Right lobe of liver (tissue), 6 donors: ENCODE data around the gene LRIT2. TPM values are rescaled to one million over a fixed set of nuclear protein-coding genes. Genes with fewer than 3 reads are reported as not detected.

Source experiments
- ATAC-seq, 4 donors: fragments of 200-7000 bp; cut with Tn5 transposase; one replicate each; pipeline ENCODE4 v1.9.1; 2020; ENCODE audit warnings: mild to moderate bottlenecking in 4 of 4, moderate library complexity in 4 of 4
- DNase-seq, 3 donors: peaks; one replicate each; pipeline ENCODE4 v3.0.0-alpha.2; 2020
- H3K27ac ChIP-seq, 3 donors: fragments of 200-600 bp; one replicate each; pipeline ENCODE4 v1.8.0; 2022
- H3K27me3 ChIP-seq, 2 donors: fragments of 200-600 bp; one replicate each; pipeline ENCODE4 v1.8.0; 2022
- H3K36me3 ChIP-seq, 4 donors: fragments of 200-600 bp; sonication (generic) in 1 of 4; one replicate each; pipeline versions ENCODE4 v1.5.1 to v1.8.0; 2017 to 2022; ENCODE audit warnings: control low read depth in 1 of 4
- H3K4me1 ChIP-seq, 4 donors: fragments of 200-600 bp; sonication (generic) in 1 of 4; one replicate each; pipeline versions ENCODE4 v1.5.1 to v1.8.0; 2017 to 2022; ENCODE audit warnings: control low read depth in 1 of 4
- H3K4me3 ChIP-seq, 3 donors: fragments of 200-600 bp; one replicate each; pipeline ENCODE4 v1.8.0; 2022
- H3K9me3 ChIP-seq, 4 donors: fragments of 200-600 bp; sonication (generic) in 1 of 4; one replicate each; pipeline versions ENCODE4 v1.5.1 to v1.8.0; 2017 to 2022; ENCODE audit warnings: control low read depth in 1 of 4
- POLR2A ChIP-seq: fragments of 450-650 bp; IDR thresholded peaks from one replicate; pipeline ENCODE4 v1.6.1; 2017; ENCODE audit warnings: antibody characterized with exemption, mild to moderate bottlenecking
- WGBS: methylation state at CpG from one replicate; pipeline ENCODE4 v1.1.6; 2018; ENCODE audit warnings: low coverage, low lambda C conversion rate; ENCODE audit not compliant: insufficient coverage; ENCODE audit errors: missing lambda C conversion rate; 5-methylcytosine and 5-hydroxymethylcytosine counted together
- intact Hi-C, 2 donors: fragments of 100-400 bp; cut with DNase I; formaldehyde crosslinking; loops; one replicate each; pipeline versions ENCODE4 v1.11.2 to v1.14.1; 2022
- total RNA-seq, 6 experiments: library from RNA; depleted of rRNA in 2 of 6; stranded (reverse); fragments of >200 nt in 2 of 6; fragmentation: NEBNext Ultra II Directional in 3 of 6; extraction: Animal tissue kit (Norgen Biotek cat#: 25700) in 3 of 6; gene quantifications; one replicate each; pipeline versions ENCODE4 v1.1.0 to v1.2.4, GENCODE V29; 2016 to 2023
- TF ChIP-seq, protein P1 (sequence below), 4 donors: fragments of 200-600 bp in 3 of 4; fragments of 450-650 bp in 1 of 4; IDR thresholded peaks; one replicate each; pipeline versions ENCODE4 v1.5.1 to v1.8.0; 2016 to 2022; ENCODE audit warnings: antibody characterized with exemption in 4 of 4, mild to moderate bottlenecking in 2 of 4
- donor health status: DM: no; HTN: yes; CAD: no.
- donor health status: DM: no; HTN: no; CAD: no.
- donor health status: DM: no; HTN: no; CAD: no.
- donor health status: DM: no; HTN: yes; CAD: no.
- donor health status: DM: no; HTN: yes; CAD: no.

The LRIT2 gene
- total RNA-seq, 6 experiments from 2014 or later: not detected

DNA sequence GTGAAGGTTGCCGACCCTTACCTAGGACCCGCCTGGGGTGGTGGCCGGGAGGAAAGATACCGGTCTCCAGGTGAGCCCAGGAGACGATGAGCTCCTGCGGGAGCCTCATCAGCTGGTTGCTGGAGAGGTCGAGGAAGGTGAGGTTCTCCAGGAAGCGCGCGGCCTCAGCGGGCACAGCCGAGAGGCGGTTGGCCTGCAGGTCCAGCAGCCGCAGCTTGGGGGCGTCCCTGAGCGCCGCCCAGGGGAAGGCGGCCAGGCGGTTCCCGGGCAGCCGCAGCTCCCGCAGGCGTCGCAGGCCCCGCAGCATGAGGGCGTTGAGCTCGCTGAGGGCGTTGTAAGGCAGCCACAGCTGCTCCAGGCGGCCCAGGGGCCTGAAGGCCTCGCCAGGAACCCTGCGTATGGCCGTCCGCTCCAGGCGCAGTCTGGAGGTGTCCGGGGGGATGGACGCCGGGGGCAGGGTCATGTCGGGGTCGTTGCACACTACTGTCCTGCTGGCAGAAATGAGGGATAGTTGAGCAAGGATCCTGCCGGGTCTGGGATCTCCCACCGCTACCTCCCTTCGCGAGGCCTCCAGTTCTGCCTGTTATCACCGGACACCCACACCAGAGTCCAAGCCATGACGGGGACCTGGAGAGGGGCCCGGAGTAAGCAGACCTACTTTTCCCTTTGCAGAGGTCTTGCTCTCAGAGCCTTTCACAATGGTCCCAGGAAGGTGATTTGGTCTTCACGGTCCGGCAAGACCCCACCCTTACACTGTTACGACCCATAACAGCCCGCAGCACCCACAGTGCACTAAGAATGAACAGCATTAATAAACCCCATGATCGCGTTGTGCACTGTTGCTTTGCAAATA is 12.1 kb upstream of the LRIT2 start:
- H3K4me1 ChIP-seq: no peaks in the 10 kb centered on the region
- no peaks in the 10 kb centered on the region for H3K27me3 ChIP-seq
- no peak for ATAC-seq
- 48% methylated on average over 5 of the region's 52 CpGs for WGBS
- no peak for DNase-seq
- H3K4me3 ChIP-seq: no peak overlapping the region
- no peak overlapping the region for H3K27ac ChIP-seq
- intact Hi-C loops: no loop called here
- no peaks in the 10 kb centered on the region for H3K9me3 ChIP-seq
- H3K36me3 ChIP-seq: no peaks in the 10 kb centered on the region
- TF ChIP-seq, protein P1, sequence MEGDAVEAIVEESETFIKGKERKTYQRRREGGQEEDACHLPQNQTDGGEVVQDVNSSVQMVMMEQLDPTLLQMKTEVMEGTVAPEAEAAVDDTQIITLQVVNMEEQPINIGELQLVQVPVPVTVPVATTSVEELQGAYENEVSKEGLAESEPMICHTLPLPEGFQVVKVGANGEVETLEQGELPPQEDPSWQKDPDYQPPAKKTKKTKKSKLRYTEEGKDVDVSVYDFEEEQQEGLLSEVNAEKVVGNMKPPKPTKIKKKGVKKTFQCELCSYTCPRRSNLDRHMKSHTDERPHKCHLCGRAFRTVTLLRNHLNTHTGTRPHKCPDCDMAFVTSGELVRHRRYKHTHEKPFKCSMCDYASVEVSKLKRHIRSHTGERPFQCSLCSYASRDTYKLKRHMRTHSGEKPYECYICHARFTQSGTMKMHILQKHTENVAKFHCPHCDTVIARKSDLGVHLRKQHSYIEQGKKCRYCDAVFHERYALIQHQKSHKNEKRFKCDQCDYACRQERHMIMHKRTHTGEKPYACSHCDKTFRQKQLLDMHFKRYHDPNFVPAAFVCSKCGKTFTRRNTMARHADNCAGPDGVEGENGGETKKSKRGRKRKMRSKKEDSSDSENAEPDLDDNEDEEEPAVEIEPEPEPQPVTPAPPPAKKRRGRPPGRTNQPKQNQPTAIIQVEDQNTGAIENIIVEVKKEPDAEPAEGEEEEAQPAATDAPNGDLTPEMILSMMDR (IDR thresholded peaks at IDR 0.05): no peak
- no peak for TF ChIP-seq POLR2A

- ATAC-seq: no peak
- Histone ChIP-seq H3K9me3 (no peaks in the 10 kb centered on the region), H3K4me3 (no peak overlapping the region), H3K36me3 (no peaks in the 10 kb centered on the region), H3K4me1 (no peaks in the 10 kb centered on the region), H3K27me3 (no peaks in the 10 kb centered on the region), H3K27ac (no peak overlapping the region)
- 40% methylated on average over 1 of the region's 6 CpGs for WGBS
- TF ChIP-seq, protein P1 (IDR thresholded peaks at IDR 0.05): no peak
- TF ChIP-seq POLR2A: no peak
- intact Hi-C loops: no loop called here
- no peak for DNase-seq
These were observed 11.5 kb upstream of the LRIT2 start for GRCh38 chr10:84236807-84237198.

DNA sequence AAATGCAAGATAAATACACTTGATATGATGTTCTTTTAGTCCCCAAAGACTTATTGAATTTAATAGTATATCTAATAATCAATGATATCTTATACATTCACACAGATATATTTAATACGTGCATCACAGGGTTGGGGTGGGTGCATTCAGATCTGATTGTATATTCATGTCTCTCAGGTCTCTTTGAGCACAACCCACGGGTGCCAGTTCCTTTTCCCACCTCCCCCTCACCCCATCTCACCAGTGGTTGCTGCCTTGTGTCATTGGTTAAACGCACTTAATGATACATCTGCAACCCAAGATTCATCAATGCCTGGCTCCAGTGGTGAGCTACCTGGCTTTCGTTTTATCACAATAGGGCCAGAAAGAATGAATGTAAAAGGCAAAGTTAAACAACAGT is 9.8 kb upstream of the LRIT2 start:
- Histone ChIP-seq H3K27me3 (no peaks in the 10 kb centered on the region), H3K36me3 (no peaks in the 10 kb centered on the region), H3K4me1 (no peaks in the 10 kb centered on the region), H3K27ac (no peak overlapping the region), H3K4me3 (no peak overlapping the region), H3K9me3 (no peaks in the 10 kb centered on the region)
- DNase-seq: no peak
- no peak for ATAC-seq
- 55% methylated on average over 4 of the region's 4 CpGs for WGBS
- intact Hi-C loops: no loop called here
- TF ChIP-seq POLR2A: no peak
- TF ChIP-seq, protein P1 (IDR thresholded peaks at IDR 0.05): no peak

GRCh38 chr10:84234479-84234878 is 9.1 kb upstream of the LRIT2 start:
- H3K9me3 ChIP-seq: no peaks in the 10 kb centered on the region
- no peak overlapping the region for H3K4me3 ChIP-seq
- H3K4me1 ChIP-seq: no peaks in the 10 kb centered on the region
- ATAC-seq: no peak
- WGBS: 75% methylated on average over 4 of the region's 4 CpGs
- intact Hi-C loops: no loop called here
- no peak for DNase-seq
- no peaks in the 10 kb centered on the region for H3K27me3 ChIP-seq
- no peaks in the 10 kb centered on the region for H3K36me3 ChIP-seq
- no peak for TF ChIP-seq POLR2A
- TF ChIP-seq, protein P1 (IDR thresholded peaks at IDR 0.05): no peak
- H3K27ac ChIP-seq: no peak overlapping the region
